ENCODE data around the gene SLC9A8. TPM values are rescaled to one million over a fixed set of nuclear protein-coding genes. Genes with fewer than 3 reads are reported as not detected.
A peak's percentile ranks its signal among the peaks of the same experiment; 100 is the strongest.

SLC9A8 gene
- total RNA-seq, 1 donor, result 7.3 TPM

DNA sequence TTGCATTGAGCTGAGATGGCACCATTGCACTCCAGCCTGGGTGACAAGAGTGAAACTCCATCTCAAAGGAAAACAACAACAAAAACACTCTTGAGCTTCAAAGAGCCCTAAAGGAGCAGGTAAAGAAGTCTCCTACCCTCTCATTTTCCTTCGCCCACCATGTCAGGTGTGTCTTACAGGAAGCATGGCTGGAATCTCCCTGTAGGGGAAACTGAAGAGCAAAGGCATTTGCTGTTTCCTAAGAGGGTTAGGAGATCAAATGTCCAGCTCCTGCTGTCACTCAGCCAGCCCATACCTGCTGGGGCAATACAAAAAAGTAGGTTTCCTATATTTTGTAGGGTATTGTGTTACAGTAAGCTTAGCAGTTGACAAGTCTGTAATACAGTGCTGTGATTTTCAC is 59.4 kb downstream of the SLC9A8 start:
- no peak for TF ChIP-seq CTCF (IDR thresholded peaks at IDR 0.05; ENCODE audit: insufficient read depth, low read depth, low read length)
- H3K4me3 ChIP-seq (ENCODE audit: low read depth, low read length), result no peak overlapping the region
- DNase-seq (ENCODE audit: low read depth), result no peak

DNA sequence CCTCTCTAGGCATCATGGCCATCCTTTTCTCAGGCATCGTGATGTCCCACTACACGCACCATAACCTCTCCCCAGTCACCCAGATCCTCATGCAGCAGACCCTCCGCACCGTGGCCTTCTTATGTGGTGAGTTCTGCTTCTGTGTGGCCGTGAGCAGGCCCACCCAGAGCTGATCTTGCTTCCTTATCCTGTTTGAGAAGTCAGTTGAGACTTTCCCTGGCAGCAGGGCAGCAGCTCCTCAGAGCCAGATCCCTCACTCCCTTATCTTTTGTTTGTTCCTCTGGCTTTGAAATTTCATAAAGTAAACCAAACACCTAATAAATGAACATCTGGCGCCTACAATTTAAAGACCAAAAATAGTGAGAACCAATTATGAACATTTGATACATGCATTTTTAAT is 62.1 kb downstream of the SLC9A8 start:
- TF ChIP-seq CTCF (IDR thresholded peaks at IDR 0.05; ENCODE audit: insufficient read depth, low read depth, low read length), result no peak
- DNase-seq (ENCODE audit: low read depth), result peak; percentile 84
- no peak overlapping the region for H3K4me3 ChIP-seq (ENCODE audit: low read depth, low read length)

DNA sequence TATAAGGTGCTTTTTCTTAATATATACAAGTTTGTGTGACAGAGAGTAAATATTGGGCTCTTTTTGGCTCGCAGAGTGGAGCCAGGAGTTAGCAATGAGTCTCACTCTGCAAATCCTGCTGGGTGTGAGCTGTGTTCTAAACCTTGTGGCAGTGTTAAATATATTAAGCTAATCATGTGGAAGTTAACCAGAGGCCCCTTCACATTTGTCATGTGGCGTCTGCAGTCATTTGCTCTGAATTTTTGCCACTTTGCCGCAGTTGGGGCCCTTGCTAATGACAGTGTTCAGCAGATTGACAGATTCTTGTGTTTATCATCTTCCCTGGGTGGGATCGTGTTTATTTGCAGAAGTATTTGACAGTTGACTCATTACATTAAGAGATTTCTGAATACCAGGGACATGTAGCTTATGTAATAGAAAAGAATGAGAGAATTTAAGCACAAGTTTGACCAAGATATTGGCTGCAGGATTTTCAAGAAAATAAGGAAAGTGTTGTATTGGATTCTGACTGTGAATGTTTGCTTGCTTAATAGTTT is 64.8 kb downstream of the SLC9A8 start:
- DNase-seq (ENCODE audit: low read depth), result peak; percentile 58
- no peak for TF ChIP-seq CTCF (IDR thresholded peaks at IDR 0.05; ENCODE audit: insufficient read depth, low read depth, low read length)
- no peak overlapping the region for H3K4me3 ChIP-seq (ENCODE audit: low read depth, low read length)

- DNase-seq (ENCODE audit: low read depth), result no peak
- no peak overlapping the region for H3K4me3 ChIP-seq (ENCODE audit: low read depth, low read length)
- TF ChIP-seq CTCF (IDR thresholded peaks at IDR 0.05; ENCODE audit: insufficient read depth, low read depth, low read length), result no peak
These were observed 66.3 kb downstream of the SLC9A8 start for GRCh38 chr20:49878977-49879376.

GRCh38 chr20:49880177-49880576 is 67.5 kb downstream of the SLC9A8 start:
- TF ChIP-seq CTCF (IDR thresholded peaks at IDR 0.05; ENCODE audit: insufficient read depth, low read depth, low read length), result no peak
- H3K4me3 ChIP-seq (ENCODE audit: low read depth, low read length), result no peak overlapping the region
- no peak for DNase-seq (ENCODE audit: low read depth)

- no peak overlapping the region for H3K4me3 ChIP-seq (ENCODE audit: low read depth, low read length)
- TF ChIP-seq CTCF (IDR thresholded peaks at IDR 0.05; ENCODE audit: insufficient read depth, low read depth, low read length), result no peak
- DNase-seq (ENCODE audit: low read depth), result no peak
These were observed 68.3 kb downstream of the SLC9A8 start for GRCh38 chr20:49880724-49881445.
